GM18498 (cell line): ENCODE measurements around the gene SGPL1.
"Not testable (repeated sequence)": the region's sequence is repeated elsewhere in the genome, so short reads cannot be mapped to it uniquely, and the experiment has no call there.

Source experiments
- ATAC-seq: cut with Tn5 transposase; IDR thresholded peaks from one replicate; pipeline ENCODE4 v1.9.1; 2021; ENCODE audit warnings: mild to moderate bottlenecking, moderate library complexity; ENCODE audit not compliant: unreplicated experiment

The SGPL1 gene

GRCh38 chr10:70815504-70816219, at the start of gene SGPL1:
SGPL1 (plus strand) TSS chr10:70815948; CDS start chr10:70816854, 906 bp downstream.
- ATAC-seq = peak; percentile 92

DNA sequence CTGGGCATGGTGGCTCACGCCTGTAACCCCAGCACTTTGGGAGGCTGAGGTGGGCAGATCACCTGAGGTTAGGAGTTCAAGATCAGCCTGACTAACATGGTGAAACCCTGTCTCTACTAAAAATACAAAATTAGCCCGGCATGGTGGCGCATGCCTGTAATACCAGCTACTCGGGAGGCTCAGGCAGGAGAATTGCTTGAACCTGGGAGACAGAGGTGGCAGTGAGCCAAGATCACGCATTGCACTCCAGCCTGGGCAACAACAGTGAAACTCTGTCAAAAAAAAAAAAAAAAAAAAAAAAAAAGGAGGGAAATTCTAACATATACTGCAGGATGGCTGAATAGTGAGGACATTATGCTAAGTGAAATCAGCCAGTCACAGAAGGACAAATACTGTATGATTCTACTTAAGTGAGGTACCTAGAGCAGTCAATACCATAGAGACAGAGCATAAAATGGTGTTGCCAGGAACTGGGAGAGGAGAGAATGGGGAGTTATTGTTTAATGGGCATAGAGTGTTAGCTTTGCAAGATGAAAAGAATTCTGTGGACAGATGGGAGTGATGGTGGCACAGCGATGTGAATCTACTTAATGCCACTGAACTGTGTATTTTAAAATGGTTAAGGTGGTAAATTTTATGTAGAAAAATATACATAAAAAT, 47.6 kb upstream of the SGPL1 start:
- ATAC-seq = not testable (repeated sequence)

DNA sequence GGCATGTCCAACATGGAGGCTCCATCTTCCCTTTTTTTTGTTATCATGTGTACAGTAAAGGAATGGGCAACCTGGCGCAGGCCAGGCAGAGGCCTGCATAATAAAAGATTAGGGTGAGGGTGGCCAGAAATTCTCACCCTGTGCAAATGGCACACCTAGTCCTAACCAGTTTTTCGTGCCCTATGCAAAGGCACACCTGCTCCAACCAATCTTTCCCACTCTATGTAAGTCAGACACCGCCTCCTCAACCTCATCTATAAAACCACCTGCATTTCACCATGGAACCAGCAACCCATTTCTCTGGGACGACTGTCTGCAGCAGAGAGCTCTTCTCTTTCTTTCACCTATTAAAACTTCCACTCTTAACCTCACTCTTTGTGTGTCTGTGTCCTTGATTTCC, 46.6 kb upstream of the SGPL1 start:
- ATAC-seq = no peak

- ATAC-seq = no peak
Observed at GRCh38 chr10:70770001-70770400, 45.7 kb upstream of the SGPL1 start.

- not testable (repeated sequence) for ATAC-seq
Observed at GRCh38 chr10:70770516-70770915, 45.2 kb upstream of the SGPL1 start.

- no peak for ATAC-seq
Observed at GRCh38 chr10:70771311-70772194, 44.2 kb upstream of the SGPL1 start.

- ATAC-seq = no peak
Observed at GRCh38 chr10:70772627-70773026, 43.1 kb upstream of the SGPL1 start.

GRCh38 chr10:70773461-70773860, 42.3 kb upstream of the SGPL1 start:
- ATAC-seq = no peak

DNA sequence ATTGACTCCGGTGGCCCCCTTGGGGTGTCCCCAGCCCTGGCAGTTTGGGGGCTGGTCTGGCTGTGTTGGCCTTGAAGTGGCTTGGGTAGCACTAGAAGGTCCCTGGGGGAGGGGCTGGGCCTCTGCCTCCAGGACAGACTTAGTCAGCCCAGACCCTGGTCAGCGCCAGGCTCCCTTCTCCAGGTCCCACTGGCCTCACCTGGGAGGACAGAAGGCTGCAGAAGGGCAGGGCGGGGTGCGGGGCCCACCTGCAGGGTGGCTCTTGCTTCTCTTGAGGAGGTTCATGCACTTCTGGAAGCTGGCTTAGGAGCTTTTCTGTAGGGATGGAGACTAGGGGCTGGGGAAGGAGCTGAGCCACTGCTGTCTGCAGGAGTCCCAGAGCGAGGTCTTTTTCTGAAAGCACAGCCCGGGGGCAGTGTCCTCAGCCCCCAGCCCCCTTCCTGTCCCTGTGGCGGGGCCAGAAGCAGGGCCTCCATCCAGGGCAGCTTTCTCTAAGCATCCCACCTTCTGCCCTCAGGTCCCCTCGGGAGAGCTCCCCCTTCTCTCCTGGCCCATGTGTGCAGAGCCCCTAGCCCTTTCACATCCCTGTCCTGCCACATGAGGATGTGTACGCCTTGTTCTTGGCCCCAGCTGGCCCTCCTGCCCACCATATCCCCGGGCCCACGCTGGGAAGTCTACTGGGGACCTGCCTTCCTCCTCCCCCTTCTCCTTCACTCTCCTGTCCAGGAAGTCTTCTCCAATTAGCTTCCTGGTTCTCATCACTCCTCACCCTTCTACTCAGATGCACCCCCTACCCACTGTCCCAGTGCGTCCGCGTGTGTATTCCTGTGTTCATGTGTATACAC, 41.6 kb upstream of the SGPL1 start:
- ATAC-seq = no peak

- no peak for ATAC-seq
Observed at GRCh38 chr10:70774810-70775678, 40.7 kb upstream of the SGPL1 start.

DNA sequence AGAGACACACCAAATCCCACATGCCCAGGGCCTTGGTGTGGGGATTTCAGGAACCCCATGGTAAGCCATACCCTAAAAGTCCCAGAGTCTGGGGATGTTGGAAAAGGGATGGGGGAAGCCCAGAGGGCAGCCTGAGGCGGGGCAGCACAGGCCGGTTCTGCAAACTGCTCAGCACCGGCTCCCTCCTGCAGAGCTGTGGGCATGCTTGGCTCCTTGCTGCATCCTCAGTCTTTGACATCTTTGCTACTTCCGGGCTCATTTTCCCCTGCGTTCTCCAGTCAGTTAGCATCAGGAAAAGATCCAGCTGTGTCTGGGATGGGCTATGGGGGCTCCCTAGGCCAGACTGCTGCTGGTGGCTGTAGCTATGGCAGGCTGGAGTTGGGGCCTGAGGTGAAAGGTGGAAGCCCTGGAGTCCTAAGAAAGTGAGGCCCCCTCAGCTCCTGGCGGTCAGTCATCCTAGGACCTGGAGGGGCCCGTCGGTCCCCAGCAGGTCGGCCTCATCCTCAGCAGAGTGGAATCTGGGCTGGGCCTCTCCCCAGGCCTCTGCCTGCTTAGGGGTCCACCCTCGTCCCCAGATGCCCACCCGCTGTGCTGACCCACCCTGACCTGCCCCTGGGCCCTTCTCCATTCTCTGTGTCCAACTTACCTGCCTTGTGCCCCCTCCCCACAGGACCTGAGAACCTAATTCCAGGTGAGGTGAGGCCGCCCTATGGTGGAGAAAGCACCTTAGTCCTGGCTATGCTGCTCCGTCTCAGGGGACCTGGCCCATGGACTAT, 39.9 kb upstream of the SGPL1 start:
- ATAC-seq = no peak

DNA sequence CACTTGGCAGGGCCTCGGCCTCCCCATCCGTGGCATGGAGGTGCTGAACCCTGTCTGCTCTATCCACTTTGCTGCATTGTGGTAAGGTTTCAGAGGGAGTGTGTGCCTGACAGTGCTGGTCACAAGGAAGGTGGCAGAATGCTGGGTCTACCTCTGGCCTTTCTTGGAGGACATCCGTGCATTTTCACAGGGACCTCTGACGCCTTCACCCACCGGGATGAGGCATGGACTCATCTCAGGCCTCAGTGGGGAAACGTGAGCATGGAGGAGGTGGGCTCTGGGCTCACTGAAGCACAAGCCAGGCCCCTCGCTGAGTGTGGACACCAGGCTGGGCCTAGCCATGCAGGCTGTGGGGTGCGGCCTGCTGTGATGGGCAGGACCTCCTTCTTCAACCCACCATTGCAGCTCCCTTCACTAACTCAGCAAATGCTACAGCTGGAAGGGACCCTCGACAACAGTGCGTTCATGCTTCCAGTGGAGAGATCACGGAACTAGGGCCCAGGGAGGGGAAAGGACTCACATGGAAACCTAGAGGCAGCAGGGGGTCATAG, 39.2 kb upstream of the SGPL1 start:
- no peak for ATAC-seq

DNA sequence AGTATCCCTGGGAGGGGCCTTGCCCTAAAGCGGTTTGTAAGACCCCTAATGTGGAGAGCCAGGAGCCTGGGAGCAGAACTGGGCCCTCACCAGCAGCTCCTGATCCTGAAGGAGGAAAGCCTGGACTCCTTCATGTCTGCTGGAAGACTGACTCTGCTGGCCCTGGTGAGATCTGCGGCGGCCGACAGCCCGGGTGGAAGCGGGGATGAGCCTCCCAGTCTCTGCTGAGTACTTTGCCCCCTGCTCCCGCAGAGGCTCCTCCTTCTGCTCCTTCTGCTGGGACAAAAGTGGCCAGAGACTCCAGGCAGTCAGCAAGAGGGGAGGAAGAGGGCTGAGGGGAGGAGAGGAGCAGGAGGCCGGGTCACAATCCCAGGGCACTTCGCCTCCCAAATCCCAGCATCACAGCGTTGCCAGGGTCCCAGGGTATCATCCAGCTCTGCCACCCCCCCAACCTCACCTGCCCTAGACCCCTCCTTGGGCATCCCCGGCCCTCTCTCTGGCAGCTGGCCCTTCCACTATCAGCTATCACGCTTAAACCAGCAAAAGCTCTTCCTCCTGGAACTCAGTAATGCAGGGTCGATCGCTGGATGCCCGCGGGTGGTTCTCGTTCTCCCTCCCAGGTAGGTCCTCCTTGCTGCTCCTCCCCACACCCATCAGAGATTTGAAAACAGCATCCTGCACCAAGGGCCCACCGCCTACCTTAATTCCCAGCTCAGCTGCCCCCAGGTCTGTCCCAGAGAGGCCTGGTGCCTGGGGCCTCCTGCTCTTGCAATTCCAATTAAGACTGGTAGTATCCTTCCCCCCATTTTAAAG, 38.5 kb upstream of the SGPL1 start:
- no peak for ATAC-seq

DNA sequence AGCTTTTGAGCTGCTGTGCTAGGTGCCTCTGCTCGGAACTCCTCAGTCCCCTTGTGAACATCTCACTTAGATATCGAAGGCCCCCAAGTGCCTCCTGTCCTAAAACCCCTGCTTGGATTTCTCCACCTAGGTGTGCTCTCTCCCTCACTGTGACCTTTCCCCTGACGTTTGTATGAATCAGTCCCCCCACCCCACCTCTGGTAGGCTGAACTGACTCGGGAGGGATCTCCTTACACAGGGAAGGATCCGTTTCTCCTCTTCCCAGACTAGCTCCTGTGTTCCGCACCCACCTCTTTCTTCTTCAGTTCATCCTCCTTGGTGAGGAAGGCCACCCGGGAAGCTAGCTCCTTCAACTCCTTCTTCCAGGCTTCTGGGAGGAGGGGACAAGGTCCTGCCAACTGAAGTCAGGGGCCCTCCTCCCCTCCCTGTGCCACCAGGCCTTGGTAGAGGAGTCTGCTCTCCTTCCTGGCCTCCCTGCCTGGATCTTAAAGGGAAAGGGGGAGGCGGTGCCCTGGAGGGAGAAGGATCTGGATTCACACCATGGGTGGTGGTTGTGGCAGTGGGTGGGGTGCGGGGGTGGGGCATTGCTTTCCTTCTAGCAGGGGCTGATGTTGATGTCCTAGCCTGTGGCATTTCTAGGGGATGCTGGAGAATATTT, 37.4 kb upstream of the SGPL1 start:
- ATAC-seq = no peak

DNA sequence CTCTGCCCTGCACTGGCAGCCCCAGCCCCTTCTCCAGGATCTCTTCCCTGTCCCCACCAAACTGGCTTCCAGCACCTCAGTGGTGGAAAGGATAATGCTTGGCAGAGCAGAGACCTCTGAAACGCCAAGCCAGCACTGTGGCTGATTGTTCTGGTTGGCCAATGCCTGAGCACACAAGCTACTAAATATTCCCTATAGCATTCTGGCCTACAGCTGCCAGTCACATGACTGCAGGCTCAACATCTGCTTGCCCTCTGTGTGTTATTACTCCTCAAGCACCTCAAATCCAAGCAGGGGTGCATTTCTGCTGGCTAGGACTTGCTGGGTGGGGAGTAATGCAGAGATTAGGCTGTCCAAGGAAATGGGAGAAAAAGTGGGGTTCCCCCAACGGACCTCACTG, 36.7 kb upstream of the SGPL1 start:
- ATAC-seq = no peak

DNA sequence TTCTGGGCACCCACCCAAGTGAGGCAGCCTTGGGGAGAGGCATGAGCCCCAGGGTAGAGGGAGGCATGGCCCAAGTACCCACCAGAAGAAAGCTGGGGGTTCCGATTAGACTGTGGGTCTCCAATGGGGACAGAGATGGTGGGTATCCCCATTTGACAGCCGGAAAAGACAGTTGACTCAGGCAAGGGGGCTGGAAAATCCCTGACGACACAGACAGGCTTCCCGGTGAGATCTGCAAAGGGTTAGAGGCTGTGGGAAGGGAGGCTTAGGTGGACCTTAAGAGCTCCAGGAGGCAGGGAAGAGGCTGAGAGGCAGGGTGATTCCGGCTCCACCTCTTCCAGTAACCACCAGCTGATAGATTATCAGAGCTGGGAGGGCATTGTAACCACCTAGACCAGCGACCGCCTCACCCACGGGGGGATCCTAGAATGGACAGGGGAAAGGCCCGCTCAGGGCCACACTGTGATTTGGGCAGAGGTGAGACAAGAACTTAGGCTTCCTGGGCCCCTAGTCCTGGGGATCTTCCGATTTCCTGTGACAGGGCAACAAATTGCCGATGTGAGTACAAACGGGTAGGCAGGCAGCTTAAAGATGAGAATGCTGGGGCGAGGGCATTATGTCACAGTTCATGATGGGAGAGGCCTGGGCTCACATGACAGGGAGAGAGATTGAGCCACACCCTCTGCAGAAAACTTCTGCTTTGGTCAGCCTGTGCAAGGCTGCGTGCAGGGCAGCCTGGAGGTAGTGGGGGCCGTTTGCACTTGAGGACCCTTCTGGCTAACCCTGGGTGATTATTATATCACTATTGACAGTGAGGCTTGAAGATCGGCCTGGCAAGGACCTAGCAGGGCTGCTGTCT, 36.0 kb upstream of the SGPL1 start:
- no peak for ATAC-seq
